NCI-H2081 (cell line): Measurements from ENCODE around the gene SMAD1.
"Not testable (repeated sequence)": the region's sequence is repeated elsewhere in the genome, so short reads cannot be mapped to it uniquely, and the experiment has no call there.

ENCODE experiments used
- DNase-seq, 2 experiments: peaks; one replicate each; lab custom pipeline; 2025; lab: John Stamatoyannopoulos, UW

SMAD1 gene

GRCh38 chr4:145564540-145564939, 82.9 kb downstream of the SMAD1 start:
- DNase-seq, result no peak

DNA sequence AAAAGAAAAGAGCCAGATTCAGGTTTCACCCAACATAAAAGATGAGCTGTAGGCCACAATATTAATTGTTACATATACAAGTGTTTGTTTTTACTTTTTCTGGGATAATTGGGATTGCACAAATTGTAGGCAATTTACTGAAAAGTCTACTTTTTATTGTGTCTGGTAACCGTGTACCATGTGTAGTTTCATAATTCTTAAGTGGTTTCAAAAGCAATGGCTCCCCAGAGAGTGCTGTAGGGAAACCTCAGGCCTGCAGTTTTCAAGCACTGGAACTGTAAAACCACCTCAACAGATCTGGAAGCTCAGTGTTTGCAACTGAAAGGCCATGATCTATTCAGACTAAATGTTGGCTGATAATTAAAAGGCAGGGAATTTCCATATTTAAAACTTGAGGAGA, 83.7 kb downstream of the SMAD1 start:
- no peak for DNase-seq

GRCh38 chr4:145566086-145566708, 84.5 kb downstream of the SMAD1 start:
- no peak for DNase-seq

- no peak for DNase-seq
Observed at GRCh38 chr4:145566768-145567167, 85.1 kb downstream of the SMAD1 start.

GRCh38 chr4:145567516-145567915, 85.9 kb downstream of the SMAD1 start:
- no peak for DNase-seq

DNA sequence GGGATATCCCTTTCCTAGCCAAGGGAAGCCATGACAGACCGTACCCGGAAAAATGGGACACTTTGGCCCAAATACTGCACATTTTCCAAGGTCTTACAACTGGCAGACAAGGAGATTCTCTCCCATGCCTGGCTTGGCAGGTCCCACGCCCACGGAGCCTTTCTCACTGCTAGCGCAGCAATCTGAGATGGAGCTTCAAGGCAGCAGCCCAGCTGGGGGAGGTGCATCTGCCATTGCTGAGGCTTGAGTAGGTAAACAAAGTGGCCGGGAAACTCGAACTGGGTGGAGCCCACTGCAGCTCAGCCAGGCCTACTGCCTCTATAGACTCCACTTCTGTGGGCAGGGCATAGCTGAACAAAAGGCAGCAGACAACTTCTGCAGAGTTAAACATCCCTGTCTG, 92.9 kb downstream of the SMAD1 start:
- DNase-seq, result not testable (repeated sequence)

DNA sequence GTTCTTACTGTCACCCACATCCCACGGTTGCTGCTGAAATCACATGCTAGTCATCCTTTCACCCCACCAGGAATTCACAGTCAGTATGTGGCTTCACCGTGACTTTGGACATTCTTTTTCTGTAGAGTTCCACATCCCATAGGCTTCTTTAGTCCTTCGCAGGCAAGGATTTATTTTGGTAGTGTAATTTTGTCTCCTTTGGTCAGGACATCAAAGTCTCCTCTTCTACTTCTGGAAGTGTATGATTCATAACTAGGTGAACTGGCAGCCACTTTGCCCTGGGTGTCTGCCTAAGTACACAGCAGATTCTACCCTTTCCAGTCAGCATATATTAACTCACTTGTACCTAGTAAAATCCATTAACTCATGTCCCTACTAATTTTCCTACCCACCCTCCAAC, 99.3 kb downstream of the SMAD1 start:
- no peak for DNase-seq

DNA sequence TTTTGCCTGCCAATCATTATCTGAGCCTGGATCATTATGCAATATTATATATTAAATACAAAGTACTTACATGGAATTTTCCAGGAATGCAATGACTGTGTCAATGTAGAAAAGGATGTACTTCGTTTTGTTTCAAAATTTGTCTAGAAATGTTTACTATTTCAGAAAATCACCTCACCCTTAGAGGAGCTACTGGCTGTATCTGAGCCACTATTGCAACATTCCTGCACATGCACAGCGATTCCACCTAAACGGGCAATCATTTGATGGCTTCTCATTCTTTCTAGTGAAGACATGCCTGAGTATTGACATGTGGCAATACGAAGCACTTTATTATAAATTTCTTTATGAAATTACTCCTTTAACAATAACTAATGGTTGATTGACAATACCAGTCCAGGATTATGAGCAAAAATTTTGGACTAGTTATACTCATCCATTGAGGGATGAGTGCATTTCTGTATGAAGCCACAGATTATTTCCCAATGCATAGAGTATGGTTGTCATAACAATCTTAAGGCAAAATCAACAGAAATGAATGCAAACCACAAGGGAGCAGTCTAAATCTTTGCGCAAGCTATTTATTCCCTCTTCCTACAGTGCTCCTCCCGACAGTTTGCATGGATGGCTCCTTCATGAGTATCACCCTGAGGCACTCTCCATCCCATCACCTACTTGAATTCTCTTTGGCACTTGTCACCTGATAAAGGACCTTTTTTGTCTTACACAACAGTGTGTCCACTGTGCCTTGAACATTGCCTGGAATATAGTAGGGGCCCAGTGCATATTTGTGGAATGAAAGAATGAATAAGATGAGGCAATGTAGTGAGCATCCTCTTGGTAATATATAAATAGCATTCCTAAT, 101.8 kb downstream of the SMAD1 start:
- no peak for DNase-seq

GRCh38 chr4:145587088-145587754, 105.6 kb downstream of the SMAD1 start:
- no peak for DNase-seq

GRCh38 chr4:145589381-145589780, 107.7 kb downstream of the SMAD1 start:
- not testable (repeated sequence) for DNase-seq

DNA sequence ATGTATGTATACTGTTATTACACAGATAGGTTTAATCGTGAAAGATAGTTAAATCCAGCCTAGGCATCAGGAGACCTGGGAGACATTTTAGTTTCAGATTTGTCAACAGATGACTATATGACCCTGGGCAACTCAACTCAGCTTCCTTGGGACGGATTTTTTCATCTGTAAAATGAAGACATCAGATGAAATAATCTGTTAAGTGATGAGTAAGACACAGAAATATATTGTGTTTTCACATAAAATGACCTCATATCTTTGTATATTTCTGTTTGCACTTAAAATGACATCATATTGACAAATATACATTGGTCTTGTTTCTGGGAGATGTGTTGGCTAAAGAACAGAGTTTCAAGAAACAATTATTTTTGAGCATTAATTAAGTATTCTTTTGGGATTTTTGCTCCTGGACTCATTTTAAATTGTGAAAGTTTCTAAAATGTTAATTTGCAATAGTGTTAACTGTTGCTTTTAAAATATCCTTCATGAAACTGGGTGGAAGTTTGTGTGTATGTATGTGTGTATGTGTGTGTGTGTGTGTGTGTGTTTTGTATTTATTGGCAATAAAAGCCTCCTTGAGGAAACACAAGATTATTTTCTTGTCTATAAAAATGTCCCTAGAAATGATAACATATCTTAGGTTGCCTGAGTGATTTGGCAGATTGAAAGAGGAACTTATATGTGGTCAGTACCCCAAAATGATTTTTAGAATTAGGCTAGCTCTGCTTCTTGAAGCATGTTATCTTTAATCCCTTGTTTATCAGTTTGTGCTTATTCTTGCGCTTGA, 108.5 kb downstream of the SMAD1 start:
- DNase-seq, result no peak

DNA sequence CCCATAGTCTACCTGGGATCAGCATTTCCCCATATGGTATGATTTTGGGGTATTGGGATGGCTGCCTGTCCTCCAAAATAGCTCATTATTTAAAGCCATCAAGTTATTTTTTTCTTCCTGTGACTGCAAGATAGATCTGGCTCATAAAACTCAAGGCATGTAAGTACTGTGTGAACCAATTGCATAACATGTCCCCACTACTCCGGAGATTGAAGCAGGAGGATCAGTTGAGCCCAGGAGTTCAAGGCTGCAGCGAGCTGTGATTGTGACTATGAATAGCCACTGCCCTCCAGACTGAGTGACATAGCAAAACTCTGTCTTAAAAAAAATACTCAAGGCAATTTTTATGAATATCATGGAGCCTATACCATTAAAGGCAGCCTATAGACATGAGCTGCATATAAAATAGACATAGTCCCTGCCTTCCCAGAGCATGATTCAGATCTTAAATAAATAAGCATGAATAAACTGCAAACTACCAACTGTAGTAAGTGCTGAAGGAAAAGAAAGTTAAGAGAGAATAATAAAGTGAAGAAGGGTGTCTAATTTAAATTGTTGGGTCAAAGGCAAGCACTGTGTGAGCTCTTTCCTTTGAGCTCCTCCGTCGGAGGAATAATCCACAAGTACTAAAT, 120.6 kb downstream of the SMAD1 start:
- no peak for DNase-seq

- no peak for DNase-seq
Observed at GRCh38 chr4:145605941-145606340, 124.3 kb downstream of the SMAD1 start.
